SIG-M5 treated with dmso at 0.1 percent for 504 hours (cell line): ENCODE results near the gene GAS6.

Experiments used
- DNase-seq: peaks from one replicate; lab custom pipeline; 2025; ENCODE audit not compliant: unreplicated experiment; lab: John Stamatoyannopoulos, UW

The GAS6 gene

DNA sequence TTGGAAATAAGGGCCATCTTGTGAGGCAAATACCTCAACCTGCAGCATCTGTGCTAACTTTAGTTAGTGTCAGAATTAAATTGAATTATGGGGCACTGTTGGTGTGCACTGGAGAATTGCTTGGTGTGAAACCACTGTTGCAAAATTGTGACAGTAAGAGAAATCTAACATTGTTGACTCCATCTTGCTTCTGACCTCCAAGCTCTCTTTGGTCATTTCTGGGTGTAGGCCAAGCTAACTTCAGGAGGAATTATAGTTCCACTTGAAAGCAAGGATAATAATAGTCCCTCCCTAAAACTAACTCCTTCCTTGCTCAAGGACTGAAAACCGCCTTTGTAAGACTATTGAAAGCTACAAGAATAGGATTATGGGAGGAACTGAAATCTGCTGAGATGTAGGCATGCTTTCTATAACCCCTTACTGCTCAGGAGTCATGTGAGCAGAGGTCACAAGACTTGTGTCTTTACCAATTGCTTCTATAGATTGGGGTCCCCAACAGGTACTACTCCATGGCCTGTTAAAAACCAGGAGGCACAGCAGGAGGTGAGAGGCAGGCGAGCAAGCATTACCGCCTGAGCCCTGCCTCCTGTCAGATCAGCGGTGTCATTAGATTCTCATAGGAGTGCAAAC is 24.9 kb upstream of the GAS6 start:
- no peak for DNase-seq

GRCh38 chr13:113887700-113888201 is 23.9 kb upstream of the GAS6 start:
- DNase-seq: no peak

DNA sequence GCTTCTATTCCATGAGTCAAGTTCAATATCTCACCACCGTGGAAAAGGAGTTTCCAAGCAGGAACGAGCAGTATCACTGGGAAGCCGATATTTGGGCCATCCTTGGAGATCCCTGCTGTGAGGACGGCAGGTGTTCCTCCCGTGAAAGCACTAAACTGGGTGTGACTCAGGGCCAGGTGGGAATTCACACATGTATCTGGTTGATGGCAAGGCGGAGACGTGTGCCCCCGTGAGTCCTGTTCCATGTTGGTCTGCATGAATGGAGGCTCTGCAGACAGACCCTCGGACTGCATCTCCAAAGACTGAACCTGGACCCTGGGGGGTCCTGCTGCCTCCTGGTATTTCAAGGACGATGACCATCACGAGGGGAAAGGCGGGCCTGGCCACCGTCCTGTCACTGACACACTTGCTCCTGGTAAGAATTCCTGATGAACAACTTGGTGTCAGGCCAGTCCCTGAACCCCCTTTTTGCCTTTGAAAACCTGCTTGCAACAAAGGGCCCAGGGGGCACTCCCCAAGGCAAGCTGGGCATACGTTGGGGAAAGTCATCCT is 22.8 kb upstream of the GAS6 start:
- DNase-seq: no peak

DNA sequence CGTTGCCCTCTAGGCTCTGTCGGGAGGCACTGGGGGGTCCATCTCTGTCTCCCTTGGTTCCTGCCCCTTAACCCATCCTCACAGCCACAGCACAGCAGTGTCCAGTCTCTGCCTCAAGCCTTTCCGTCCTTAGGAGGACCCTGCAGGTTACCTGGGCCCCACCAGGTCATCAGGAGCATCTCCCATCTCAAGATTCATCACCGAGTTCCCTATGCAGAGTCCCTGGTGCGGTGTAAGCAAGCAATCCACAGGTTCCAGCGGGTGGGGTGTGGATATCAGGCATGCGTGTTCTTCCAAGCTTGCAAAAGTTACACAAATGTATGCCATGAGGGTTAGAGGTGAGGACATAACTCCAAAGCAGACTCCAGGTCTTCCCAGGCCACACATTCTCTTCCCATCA is 20.9 kb upstream of the GAS6 start:
- DNase-seq: no peak

DNA sequence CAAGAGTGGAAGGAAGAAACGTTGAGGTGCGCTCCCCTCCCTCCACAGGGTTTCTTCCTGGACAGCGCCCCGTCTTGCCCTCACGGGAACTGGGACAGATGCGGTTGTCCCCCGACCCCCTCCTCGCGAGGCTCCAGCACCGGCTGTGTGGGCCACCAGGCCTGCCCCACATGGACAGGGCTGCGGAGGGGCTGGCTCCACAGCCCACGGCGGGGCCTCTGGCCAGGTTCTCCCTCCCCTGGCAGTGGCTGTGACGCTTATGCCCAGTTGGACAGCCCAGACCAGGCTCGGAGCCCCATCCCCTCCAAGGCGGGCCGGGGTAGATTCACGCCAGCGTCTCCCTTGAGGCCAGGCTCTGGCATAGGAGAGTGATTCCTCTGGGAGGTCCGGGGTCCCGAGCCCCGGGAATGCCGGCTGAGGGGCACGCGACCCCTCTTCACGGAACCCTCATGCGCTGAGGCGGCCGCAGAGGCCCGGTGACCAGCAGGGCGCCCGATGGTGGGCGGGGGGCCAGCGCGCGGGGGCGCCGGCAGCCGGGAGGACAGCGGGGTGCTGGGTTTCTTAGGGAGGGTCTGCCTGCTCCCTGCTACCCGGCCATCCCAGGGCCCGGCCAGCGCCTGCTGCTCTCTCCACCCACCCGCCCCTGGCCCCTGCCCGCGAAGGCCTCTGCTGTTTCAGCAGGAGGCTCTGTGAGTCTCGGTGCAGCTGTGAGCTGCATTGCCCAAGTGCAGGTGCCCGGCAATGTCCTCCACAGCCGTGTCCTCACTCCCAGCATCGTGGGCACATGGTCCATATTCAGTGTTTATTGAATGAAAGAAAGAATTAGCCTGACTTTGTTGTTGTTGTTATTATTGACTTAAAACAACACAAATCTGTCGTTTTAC is 20.3 kb upstream of the GAS6 start:
- no peak for DNase-seq

GRCh38 chr13:113883314-113883811 is 19.5 kb upstream of the GAS6 start:
- no peak for DNase-seq

- no peak for DNase-seq
These were observed 18.8 kb upstream of the GAS6 start for GRCh38 chr13:113882716-113883115.

GRCh38 chr13:113882267-113882630 is 18.4 kb upstream of the GAS6 start:
- no peak for DNase-seq

- DNase-seq: no peak
These were observed 17.9 kb upstream of the GAS6 start for GRCh38 chr13:113881614-113882266.

DNA sequence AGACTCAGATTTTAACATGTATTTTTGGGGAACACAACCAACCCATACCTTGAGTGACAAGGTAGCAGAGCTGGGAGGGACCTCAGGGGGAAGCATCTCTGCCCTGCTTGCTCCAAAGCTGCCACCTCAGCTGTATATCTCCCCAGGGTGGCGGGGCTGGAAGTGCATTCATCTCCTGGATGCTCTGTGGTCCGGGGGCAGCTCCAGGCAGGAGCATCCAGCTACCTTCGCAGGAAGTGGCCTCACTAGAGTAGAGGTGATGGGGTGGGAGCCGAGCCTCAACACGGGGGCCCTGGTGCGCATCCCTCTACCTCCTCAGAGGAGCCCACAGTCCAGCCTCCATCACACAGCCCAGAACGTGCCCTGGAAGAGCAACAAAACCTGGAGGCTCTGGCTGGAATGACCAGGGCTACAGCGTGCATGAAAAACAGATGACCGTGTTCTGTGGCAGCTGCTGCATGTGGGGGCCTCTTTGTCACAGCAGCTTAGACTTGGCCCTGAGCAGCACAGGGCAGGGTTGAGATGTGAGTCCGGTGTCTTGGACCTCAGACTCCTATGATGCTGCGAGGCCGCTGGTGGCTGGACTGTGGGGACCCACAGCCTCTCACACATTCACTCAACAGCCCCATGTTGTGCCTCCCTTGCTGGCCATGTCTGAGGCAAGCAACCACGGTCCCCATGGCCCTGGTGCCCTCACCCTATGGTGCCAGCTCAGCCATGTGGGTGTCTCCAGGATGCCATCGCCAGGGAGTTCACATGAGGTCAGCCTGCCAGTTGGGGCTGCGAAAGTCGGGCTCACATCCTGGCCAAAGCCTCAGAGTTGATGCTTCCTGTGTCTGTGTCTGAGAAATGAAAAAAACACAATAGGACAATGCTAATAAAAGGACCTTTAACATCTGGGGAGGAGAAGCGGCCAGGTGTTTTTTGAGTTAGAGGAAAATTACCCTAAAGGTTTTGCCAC is 17.1 kb upstream of the GAS6 start:
- DNase-seq: no peak

GRCh38 chr13:113879494-113880360 is 15.9 kb upstream of the GAS6 start:
- no peak for DNase-seq

DNA sequence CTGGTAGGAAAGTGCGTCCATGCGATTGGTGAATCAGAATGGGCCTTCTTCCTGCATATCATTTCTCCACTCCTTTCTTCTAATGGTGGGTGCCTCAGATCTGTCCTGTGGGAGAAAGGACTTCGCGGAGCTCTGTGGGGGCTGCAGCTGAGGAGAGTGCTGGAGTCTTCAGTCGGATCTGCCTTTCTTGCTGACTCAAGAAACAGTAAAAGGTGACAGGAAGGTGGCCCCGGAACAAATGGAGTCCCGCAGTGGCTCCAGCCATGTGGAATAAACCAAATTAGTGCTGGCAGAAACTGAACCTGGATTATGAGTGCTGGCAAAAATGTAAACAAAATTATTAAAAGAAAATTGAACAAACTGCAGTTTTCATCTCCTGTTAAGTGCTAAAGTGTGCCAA is 15.1 kb upstream of the GAS6 start:
- no peak for DNase-seq

- no peak for DNase-seq
These were observed 13.5 kb upstream of the GAS6 start for GRCh38 chr13:113877149-113877990.

GRCh38 chr13:113876346-113877148 is 12.7 kb upstream of the GAS6 start:
- no peak for DNase-seq

DNA sequence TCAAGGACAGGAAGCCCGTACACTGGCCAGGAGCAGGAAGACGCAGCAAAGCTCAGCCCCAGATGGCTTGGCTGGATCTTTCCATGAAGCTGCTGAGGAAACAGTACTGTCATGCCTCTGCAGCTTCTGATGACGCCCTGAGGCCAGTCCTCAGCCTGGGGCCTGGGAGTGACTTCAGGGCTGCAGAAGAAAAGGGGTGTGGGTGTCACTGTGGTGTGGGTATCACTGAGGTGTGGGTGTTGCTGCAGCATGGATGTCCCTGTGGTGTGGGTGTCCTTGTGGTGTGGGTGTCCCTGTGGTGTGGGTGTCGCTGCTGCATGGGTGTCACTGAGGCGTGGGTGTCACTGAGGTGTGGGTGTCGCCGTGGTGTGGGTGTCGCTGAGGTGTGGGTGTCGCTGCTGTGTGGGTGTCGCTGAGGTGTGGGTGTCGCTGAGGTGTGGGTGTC is 12.0 kb upstream of the GAS6 start:
- no peak for DNase-seq

DNA sequence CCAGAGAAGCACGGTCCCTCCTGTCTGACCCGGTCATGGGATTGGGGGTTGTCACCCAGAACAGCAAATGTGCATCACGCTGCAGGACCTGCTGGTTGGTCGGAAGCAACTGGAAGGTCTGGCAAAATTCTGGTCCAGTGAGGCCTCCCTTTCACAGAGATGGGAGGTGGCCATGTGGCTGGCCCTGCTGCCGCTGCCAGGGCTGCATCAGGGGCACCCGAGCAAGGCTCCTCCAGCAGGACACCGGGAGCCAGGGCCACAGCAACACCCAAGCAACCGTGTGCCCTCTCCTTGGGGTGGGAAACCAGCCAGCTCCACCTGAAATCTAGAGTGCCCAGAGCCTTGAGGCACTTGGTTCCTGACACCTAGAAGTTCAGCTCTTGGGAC is 11.5 kb upstream of the GAS6 start:
- DNase-seq: no peak

GRCh38 chr13:113874579-113875428 is 10.9 kb upstream of the GAS6 start:
- DNase-seq: no peak
